Brain microvascular endothelial cell (primary cell): ENCODE measurements around the gene SPTLC3.

Experiments used
- DNase-seq: peaks from one replicate; pipeline ENCODE4 v3.0.0-alpha.2; 2020
- H3K27ac ChIP-seq: fragments of 250-450 bp; sonication (Bioruptor Pico); 2 replicates; pipeline ENCODE4 v1.5.1; 2020; ENCODE audit warnings: mild to moderate bottlenecking, moderate library complexity
- H3K27me3 ChIP-seq: fragments of 250-450 bp; sonication (Bioruptor Pico); replicated peaks from 2 replicates; pipeline ENCODE4 v1.5.1; 2020; ENCODE audit warnings: mild to moderate bottlenecking
- H3K36me3 ChIP-seq: fragments of 250-450 bp; sonication (Bioruptor Pico); replicated peaks from 2 replicates; pipeline ENCODE4 v1.5.1; 2020; ENCODE audit warnings: mild to moderate bottlenecking
- H3K4me3 ChIP-seq: 2 replicates; pipeline ENCODE4 v1.5.1; 2011; ENCODE audit warnings: low read depth, mild to moderate bottlenecking, control low read depth, low read length, moderate library complexity
- in situ Hi-C: cut with HindIII; loops from 2 replicates; pipeline ENCODE4 v1.10.0; 2017; ENCODE audit warnings: low sequenced_read_pairs, low pct_ligation_motif_present
- TF ChIP-seq, protein P1 (sequence below): IDR thresholded peaks from 2 replicates; pipeline ENCODE4 v1.5.1; 2011; ENCODE audit warnings: low read depth, mild to moderate bottlenecking, moderate library complexity, low read length, control low read depth, inconsistent platforms; ENCODE audit errors: missing control alignments

The SPTLC3 gene

DNA sequence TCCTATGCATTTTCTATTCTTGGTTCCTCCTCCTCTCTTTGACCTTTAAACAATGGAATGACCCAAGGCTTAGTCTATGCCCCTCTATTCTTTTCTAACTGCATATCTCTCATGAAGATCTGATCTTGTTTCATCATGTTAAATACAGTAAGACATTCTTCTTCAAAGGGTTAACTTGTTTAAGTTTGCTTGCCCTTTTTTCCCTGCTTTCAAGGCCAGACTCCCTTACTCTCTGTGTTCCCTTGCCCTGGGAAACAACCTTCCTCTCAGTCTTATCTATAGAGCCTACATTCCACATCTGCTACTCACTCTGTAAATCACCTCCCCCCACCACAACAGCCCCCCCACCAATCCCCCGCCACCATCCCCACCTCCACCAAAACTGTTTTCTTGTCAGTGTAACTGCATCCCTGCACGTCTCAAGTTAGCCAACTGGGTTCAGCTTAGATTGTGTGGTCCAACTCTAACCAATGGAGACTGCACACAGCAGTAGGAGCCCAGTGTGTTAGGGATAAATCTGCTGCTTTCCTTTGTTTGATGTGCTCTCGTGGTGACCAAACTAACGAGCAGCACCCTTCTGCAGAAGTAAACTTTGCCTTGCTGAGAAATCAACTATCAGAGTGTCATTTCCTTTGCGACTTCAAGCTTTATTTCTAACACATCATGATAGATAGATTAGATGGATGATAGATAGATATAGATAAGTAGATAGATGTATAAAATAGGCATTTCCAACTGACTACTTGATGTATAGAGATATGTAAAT lies 12.6 kb downstream of the SPTLC3 start:
- no peaks in the 10 kb centered on the region for H3K36me3 ChIP-seq
- DNase-seq: no peak
- in situ Hi-C loops: no loop called here
- no peak overlapping the region for H3K4me3 ChIP-seq
- H3K27me3 ChIP-seq: no peaks in the 10 kb centered on the region
- TF ChIP-seq, protein P1, sequence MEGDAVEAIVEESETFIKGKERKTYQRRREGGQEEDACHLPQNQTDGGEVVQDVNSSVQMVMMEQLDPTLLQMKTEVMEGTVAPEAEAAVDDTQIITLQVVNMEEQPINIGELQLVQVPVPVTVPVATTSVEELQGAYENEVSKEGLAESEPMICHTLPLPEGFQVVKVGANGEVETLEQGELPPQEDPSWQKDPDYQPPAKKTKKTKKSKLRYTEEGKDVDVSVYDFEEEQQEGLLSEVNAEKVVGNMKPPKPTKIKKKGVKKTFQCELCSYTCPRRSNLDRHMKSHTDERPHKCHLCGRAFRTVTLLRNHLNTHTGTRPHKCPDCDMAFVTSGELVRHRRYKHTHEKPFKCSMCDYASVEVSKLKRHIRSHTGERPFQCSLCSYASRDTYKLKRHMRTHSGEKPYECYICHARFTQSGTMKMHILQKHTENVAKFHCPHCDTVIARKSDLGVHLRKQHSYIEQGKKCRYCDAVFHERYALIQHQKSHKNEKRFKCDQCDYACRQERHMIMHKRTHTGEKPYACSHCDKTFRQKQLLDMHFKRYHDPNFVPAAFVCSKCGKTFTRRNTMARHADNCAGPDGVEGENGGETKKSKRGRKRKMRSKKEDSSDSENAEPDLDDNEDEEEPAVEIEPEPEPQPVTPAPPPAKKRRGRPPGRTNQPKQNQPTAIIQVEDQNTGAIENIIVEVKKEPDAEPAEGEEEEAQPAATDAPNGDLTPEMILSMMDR: no peak
- no peak overlapping the region for H3K27ac ChIP-seq

DNA sequence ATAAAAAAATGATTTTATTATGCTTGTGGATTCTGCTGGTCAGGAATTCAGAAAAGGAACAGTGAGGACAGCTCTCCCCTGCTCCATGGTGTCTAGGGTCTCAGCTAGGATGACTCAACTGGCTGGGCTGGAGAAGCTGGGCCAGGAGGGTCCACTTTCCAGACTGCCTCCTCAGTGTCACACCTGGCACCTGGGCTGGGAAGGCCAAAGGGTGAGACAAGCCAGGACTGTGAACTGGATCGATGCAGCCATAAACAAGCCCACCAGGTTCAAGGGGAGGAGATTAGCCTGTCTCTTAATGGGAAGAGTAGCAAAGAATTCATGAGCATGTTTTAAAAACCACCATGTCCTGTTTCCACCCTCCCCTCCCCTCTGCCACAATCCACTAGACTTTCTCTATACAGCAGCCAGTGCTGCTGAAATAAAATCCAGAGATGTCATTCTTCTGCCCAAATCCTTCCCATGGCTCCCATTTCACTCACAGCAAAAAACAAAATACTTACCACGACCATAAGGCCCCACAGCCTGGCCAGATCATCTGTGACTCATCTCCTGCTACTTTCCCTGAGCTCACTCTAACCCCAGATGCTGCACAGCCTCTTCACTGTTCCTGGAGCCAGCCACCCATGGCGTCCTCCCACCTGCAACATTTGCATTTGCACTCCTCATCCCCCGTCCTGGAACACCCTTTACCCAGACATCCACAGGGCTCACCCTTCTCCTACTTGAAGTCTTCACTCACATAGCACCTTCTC lies 13.8 kb downstream of the SPTLC3 start:
- H3K27ac ChIP-seq: no peak overlapping the region
- no peaks in the 10 kb centered on the region for H3K27me3 ChIP-seq
- H3K36me3 ChIP-seq: no peaks in the 10 kb centered on the region
- in situ Hi-C loops: no loop called here
- H3K4me3 ChIP-seq: no peak overlapping the region
- TF ChIP-seq, protein P1: no peak
- peak; percentile 73 for DNase-seq

DNA sequence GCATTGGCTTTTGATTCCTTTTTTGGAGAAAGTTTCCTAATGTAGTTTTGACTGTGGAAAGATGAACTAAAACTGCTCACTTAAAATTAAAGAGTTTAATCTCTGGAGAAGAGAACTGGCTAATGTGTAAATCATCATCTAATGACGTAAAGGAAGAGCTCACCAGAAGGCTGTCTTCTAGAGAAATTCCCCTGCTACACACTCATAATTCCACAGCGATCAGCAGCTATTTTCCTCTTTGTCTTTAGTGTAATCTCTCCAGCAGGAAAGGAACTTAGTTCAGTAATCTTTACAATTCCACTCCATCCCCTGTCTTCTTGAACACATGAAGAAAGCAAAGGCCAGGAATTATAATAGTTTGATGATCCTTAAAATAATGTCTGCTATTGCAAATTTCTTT lies 15.8 kb downstream of the SPTLC3 start:
- no peak for DNase-seq
- TF ChIP-seq, protein P1: no peak
- no peak overlapping the region for H3K27ac ChIP-seq
- H3K27me3 ChIP-seq: no peaks in the 10 kb centered on the region
- no peak overlapping the region for H3K4me3 ChIP-seq
- in situ Hi-C loops: no loop called here
- H3K36me3 ChIP-seq: no peaks in the 10 kb centered on the region

DNA sequence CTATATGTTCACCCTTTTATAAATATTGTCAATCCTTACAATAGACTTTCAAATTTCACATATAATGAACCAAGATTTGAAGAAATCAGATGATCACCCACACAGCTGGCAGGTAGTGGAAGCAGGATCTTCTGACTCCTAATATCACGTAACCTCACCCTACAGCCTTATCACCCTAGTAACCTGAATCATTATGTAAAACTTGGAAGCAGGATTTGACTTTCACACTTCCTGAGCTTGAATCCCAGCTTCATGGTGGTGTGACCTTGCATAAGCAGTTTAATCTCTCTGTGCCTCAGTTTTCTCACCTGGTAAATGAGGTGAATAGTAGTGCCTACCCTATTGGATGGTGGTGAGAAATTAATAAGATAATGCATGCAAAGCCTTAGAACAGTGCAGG lies 16.4 kb downstream of the SPTLC3 start:
- in situ Hi-C loops: no loop called here
- TF ChIP-seq, protein P1: no peak
- Histone ChIP-seq H3K36me3 (no peaks in the 10 kb centered on the region), H3K27me3 (no peaks in the 10 kb centered on the region), H3K4me3 (no peak overlapping the region), H3K27ac (no peak overlapping the region)
- no peak for DNase-seq

DNA sequence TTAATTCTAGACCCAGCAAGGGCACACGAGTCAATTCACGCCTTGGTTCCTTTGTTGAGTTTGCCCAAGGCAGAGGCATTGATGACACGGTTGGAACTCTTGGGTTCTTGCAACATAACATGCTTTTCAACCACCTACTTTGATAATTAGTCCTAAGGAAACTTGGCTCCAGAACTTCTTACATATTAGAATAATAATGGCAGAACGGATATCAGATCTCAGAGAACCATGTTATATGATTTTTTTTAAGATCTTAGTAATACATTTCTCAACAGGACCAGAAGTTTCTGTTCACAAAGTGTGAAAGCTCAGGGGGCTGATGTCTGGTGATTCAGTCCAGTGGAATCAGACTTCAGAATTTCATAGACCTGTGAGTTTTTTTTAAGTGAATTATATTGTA lies 19.2 kb downstream of the SPTLC3 start:
- Histone ChIP-seq H3K4me3 (no peak overlapping the region), H3K27ac (no peak overlapping the region), H3K36me3 (no peaks in the 10 kb centered on the region), H3K27me3 (no peaks in the 10 kb centered on the region)
- in situ Hi-C loops: no loop called here
- DNase-seq: peak; percentile 31
- TF ChIP-seq, protein P1: no peak
